Stomach (tissue), 4 donors: ENCODE data around the gene NAIP.
"Not testable (repeated sequence)": the region's sequence is repeated elsewhere in the genome, so short reads cannot be mapped to it uniquely, and the experiment has no call there.

Experiments used
- POLR2A ChIP-seq, 4 donors: fragments of 450-650 bp; IDR thresholded peaks; one replicate each; pipeline ENCODE4 v1.6.1; 2016; ENCODE audit warnings: antibody characterized with exemption in 4 of 4, control low read depth in 2 of 4, mild to moderate bottlenecking in 1 of 4, moderate library complexity in 1 of 4
- TF ChIP-seq, protein P1 (sequence below), 7 experiments: fragments of 450-650 bp in 4 of 7; fragments of 200-600 bp in 3 of 7; sonication (generic) in 3 of 7; IDR thresholded peaks; one replicate each; pipeline ENCODE4 v1.5.1; 2016 to 2019; ENCODE audit warnings: antibody characterized with exemption in 7 of 7, control low read depth in 2 of 7, mild to moderate bottlenecking in 1 of 7

DNA sequence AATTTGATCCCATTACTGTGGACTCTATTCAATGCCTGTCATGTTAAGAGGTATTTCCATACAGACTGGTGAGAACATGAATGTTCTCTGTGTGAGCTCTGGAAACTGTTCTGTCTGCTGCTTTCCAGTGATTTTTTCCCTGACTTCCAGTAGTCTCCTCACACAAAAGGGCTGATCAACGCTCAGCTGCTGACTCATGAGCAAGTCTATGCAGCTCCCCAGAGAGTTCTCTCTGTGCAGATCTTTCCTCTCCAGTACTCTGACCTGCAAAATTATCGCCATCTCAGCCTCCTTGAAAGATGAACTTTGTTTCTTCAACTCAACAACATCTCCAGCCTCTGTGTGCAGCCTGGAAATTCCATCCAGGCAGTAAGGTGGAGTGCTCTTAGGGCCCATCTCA is 19.0 kb upstream of the NAIP start:
- TF ChIP-seq, protein P1, sequence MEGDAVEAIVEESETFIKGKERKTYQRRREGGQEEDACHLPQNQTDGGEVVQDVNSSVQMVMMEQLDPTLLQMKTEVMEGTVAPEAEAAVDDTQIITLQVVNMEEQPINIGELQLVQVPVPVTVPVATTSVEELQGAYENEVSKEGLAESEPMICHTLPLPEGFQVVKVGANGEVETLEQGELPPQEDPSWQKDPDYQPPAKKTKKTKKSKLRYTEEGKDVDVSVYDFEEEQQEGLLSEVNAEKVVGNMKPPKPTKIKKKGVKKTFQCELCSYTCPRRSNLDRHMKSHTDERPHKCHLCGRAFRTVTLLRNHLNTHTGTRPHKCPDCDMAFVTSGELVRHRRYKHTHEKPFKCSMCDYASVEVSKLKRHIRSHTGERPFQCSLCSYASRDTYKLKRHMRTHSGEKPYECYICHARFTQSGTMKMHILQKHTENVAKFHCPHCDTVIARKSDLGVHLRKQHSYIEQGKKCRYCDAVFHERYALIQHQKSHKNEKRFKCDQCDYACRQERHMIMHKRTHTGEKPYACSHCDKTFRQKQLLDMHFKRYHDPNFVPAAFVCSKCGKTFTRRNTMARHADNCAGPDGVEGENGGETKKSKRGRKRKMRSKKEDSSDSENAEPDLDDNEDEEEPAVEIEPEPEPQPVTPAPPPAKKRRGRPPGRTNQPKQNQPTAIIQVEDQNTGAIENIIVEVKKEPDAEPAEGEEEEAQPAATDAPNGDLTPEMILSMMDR (IDR thresholded peaks at IDR 0.05) = not testable (repeated sequence)
- TF ChIP-seq POLR2A (IDR thresholded peaks at IDR 0.05) = not testable (repeated sequence)
